Hippocampal formation (tissue), 2 donors: ENCODE data around the gene HIVEP3.

Experiments used
- DNase-seq, 2 donors: peaks; one replicate each; lab custom pipeline; 2025; lab: John Stamatoyannopoulos, UW

Gene HIVEP3

GRCh38 chr1:41894101-41894807, 24.5 kb downstream of the HIVEP3 start:
- DNase-seq = no peak

GRCh38 chr1:41892301-41892781, 26.4 kb downstream of the HIVEP3 start:
- no peak for DNase-seq

- DNase-seq = no peak
Measured at GRCh38 chr1:41891199-41891896, 27.4 kb downstream of the HIVEP3 start.

- DNase-seq = peak in 1 of 2 donors; percentile 14
Measured at GRCh38 chr1:41890825-41891198, 27.9 kb downstream of the HIVEP3 start.

GRCh38 chr1:41889506-41890414, 29.0 kb downstream of the HIVEP3 start:
- no peak for DNase-seq

- no peak for DNase-seq
Measured at GRCh38 chr1:41888756-41889155, 30.0 kb downstream of the HIVEP3 start.

GRCh38 chr1:41887365-41887764, 31.4 kb downstream of the HIVEP3 start:
- DNase-seq = no peak

- no peak for DNase-seq
Measured at GRCh38 chr1:41884256-41885230, 34.2 kb downstream of the HIVEP3 start.

- no peak for DNase-seq
Measured at GRCh38 chr1:41883507-41883906, 35.2 kb downstream of the HIVEP3 start.

- no peak for DNase-seq
Measured at GRCh38 chr1:41882486-41882885, 36.2 kb downstream of the HIVEP3 start.

- no peak for DNase-seq
Measured at GRCh38 chr1:41882068-41882477, 36.6 kb downstream of the HIVEP3 start.

- DNase-seq = no peak
Measured at GRCh38 chr1:41880950-41881885, 37.5 kb downstream of the HIVEP3 start.

GRCh38 chr1:41880261-41880660, 38.5 kb downstream of the HIVEP3 start:
- no peak for DNase-seq

GRCh38 chr1:41879617-41880016, 39.1 kb downstream of the HIVEP3 start:
- DNase-seq = no peak

GRCh38 chr1:41878911-41879310, 39.8 kb downstream of the HIVEP3 start:
- no peak for DNase-seq

- no peak for DNase-seq
Measured at GRCh38 chr1:41878495-41878894, 40.2 kb downstream of the HIVEP3 start.

- no peak for DNase-seq
Measured at GRCh38 chr1:41876576-41877445, 41.9 kb downstream of the HIVEP3 start.

GRCh38 chr1:41875487-41875886, 43.2 kb downstream of the HIVEP3 start:
- no peak for DNase-seq

- no peak for DNase-seq
Measured at GRCh38 chr1:41874903-41875411, 43.8 kb downstream of the HIVEP3 start.
